Activated CD8-positive, alpha-beta T cell treated with anti-CD3 and anti-CD28 coated beads, Interleukin-2, amount 10 ng/mL, durations not matched to agents 7 days and 5 days (primary cell): Measurements from ENCODE around the gene LST1. TPM values are rescaled to one million over a fixed set of nuclear protein-coding genes. Genes with fewer than 3 reads are reported as not detected.
"Not testable (repeated sequence)": the region's sequence is repeated elsewhere in the genome, so short reads cannot be mapped to it uniquely, and the experiment has no call there.

Source experiments
- ATAC-seq: fragments of 150-1000 bp; cut with Tn5 transposase; one replicate; pipeline ENCODE4 v1.10.0; 2021; ENCODE audit warnings: moderate library complexity
- CTCF ChIA-PET: fragments of 350-600 bp; sonication (Branson Sonifier 250); formaldehyde crosslinking; loops from one replicate; lab custom pipeline; 2021; ENCODE audit warnings: antibody characterized with exemption; lab: Charles Lee
- POLR2A ChIA-PET: fragments of 350-600 bp; sonication (Branson Sonifier 250); formaldehyde crosslinking; loops from one replicate; lab custom pipeline; 2021; ENCODE audit warnings: antibody characterized with exemption; lab: Charles Lee
- DNase-seq: peaks from one replicate; pipeline ENCODE4 v3.0.0-alpha.2; 2020
- H3K27ac Mint-ChIP-seq: one replicate; pipeline ENCODE4 v1.8.0; 2021; ENCODE audit warnings: mild to moderate bottlenecking, mixed read lengths
- H3K27me3 Mint-ChIP-seq: one replicate; pipeline ENCODE4 v1.8.0; 2021; ENCODE audit warnings: low read depth, mixed read lengths
- H3K36me3 Mint-ChIP-seq: one replicate; pipeline ENCODE4 v1.8.0; 2021; ENCODE audit warnings: low read depth, mixed read lengths
- H3K4me1 Mint-ChIP-seq: one replicate; pipeline ENCODE4 v1.8.0; 2021; ENCODE audit warnings: low read depth, mixed read lengths
- H3K4me3 Mint-ChIP-seq: one replicate; pipeline ENCODE4 v1.8.0; 2021; ENCODE audit warnings: mild to moderate bottlenecking, mixed read lengths
- H3K9me3 Mint-ChIP-seq: one replicate; pipeline ENCODE4 v1.8.0; 2022; ENCODE audit warnings: mixed read lengths; ENCODE audit not compliant: insufficient read depth
- total RNA-seq, 2 experiments: library from RNA; stranded (reverse); gene quantifications; one replicate each; pipeline ENCODE4 v1.2.3, GENCODE V29; 2021

LST1 gene
- total RNA-seq, 2 experiments from 2014 or later = 125 to 139 TPM

- Mint-ChIP-seq H3K4me1 (peaks cover 56% of the 10 kb centered on the region), H3K9me3 (no peaks in the 10 kb centered on the region), H3K27ac (peak within 1 kb of the TSS; percentile 90), H3K27me3 (no peaks in the 10 kb centered on the region), H3K4me3 (peak within 1 kb of the TSS; percentile 84), H3K36me3 (peaks cover 22% of the 10 kb centered on the region)
- peak; percentile 89 for ATAC-seq
- CTCF ChIA-PET = interaction anchor here (0.6 to 16.9 kb wide), 14 partner anchors 9 to 283 kb away, joined by 3 to 676 read pairs (median 4); partner anchors contain the start of genes GPANK1, HSPA1A, HSPA1L and LST1
- POLR2A ChIA-PET = interaction anchor here (0.6 to 6.3 kb wide), 12 partner anchors 9 to 259 kb away, joined by 3 to 62 read pairs (median 4); partner anchors contain the start of genes BAG6, LTB, NCR3 and TNF
- DNase-seq = peak; percentile 96
Observed at GRCh38 chr6:31546958-31547726, 38.9 kb upstream of the LST1 start, which contains the start of gene NFKBIL1. Gene NFKBIL1 (plus strand): TSS chr6:31547608. CDS start chr6:31547695, 87 bp downstream.

GRCh38 chr6:31547727-31548543 lies 38.1 kb upstream of the LST1 start:
- H3K4me1 Mint-ChIP-seq = peaks cover 56% of the 10 kb centered on the region
- H3K36me3 Mint-ChIP-seq = peaks cover 19% of the 10 kb centered on the region
- no peaks in the 10 kb centered on the region for H3K9me3 Mint-ChIP-seq
- H3K27ac Mint-ChIP-seq = peak overlapping the region; percentile 90
- ATAC-seq = no peak
- peak overlapping the region; percentile 84 for H3K4me3 Mint-ChIP-seq
- ChIA-PET CTCF (interaction anchor here (0.6 to 16.9 kb wide), 10 partner anchors 8 to 117 kb away, joined by 3 to 676 read pairs (median 4); partner anchors contain the start of genes GPANK1, LST1, LTA and LTB), POLR2A (interaction anchor here (0.6 to 6.3 kb wide), 6 partner anchors 11 to 53 kb away, joined by 3 to 62 read pairs (median 5); partner anchors contain the start of genes LTB and NCR3)
- no peaks in the 10 kb centered on the region for H3K27me3 Mint-ChIP-seq
- DNase-seq = no peak

GRCh38 chr6:31548544-31548873 lies 37.6 kb upstream of the LST1 start:
- Mint-ChIP-seq H3K27me3 (no peaks in the 10 kb centered on the region), H3K4me3 (peak overlapping the region; percentile 84)

GRCh38 chr6:31551371-31551770 lies 34.7 kb upstream of the LST1 start:
- CTCF ChIA-PET = interaction anchor here (0.7 to 16.9 kb wide), 26 partner anchors 8 to 283 kb away, joined by 3 to 676 read pairs (median 4); partner anchors contain the start of genes ABHD16A, AIF1, DDX39B and HSPA1B
- ATAC-seq, H3K27me3 Mint-ChIP-seq, H3K9me3 Mint-ChIP-seq, H3K4me3 Mint-ChIP-seq: not testable (repeated sequence)
- H3K36me3 Mint-ChIP-seq = peaks cover 32% of the 10 kb centered on the region
- POLR2A ChIA-PET = interaction anchor here (0.6 to 6.3 kb wide), 17 partner anchors 8 to 644 kb away, joined by 3 to 62 read pairs (median 5); partner anchors contain the start of genes BAG6, DDX39B, LST1 and LTB
- H3K27ac Mint-ChIP-seq = peak overlapping the region; percentile 67
- peak; percentile 76 for DNase-seq
- peaks cover 54% of the 10 kb centered on the region for H3K4me1 Mint-ChIP-seq

More at GRCh38 chr6:31548544-31548873, 37.6 kb upstream of the LST1 start:
- H3K9me3 Mint-ChIP-seq = no peaks in the 10 kb centered on the region
- peaks cover 23% of the 10 kb centered on the region for H3K36me3 Mint-ChIP-seq
- H3K4me1 Mint-ChIP-seq = peaks cover 51% of the 10 kb centered on the region
- ChIA-PET CTCF (interaction anchor here (0.9 to 16.9 kb wide), 6 partner anchors 12 to 116 kb away, joined by 3 to 676 read pairs (median 4); partner anchors contain the start of genes GPANK1, LST1, LTA and LTB), POLR2A (interaction anchor here (0.6 to 6.3 kb wide), 4 partner anchors 21 to 50 kb away, joined by 3 to 62 read pairs (median 10); partner anchors contain the start of genes LTB and NCR3)
- no peak for ATAC-seq
- no peak for DNase-seq
- peak overlapping the region; percentile 90 for H3K27ac Mint-ChIP-seq

GRCh38 chr6:31556307-31556706 lies 29.8 kb upstream of the LST1 start:
- ChIA-PET CTCF (interaction anchor here (1.1 to 17.1 kb wide), 5 partner anchors 9 to 42 kb away, joined by 3 to 189 read pairs (median 5); partner anchors contain the start of genes LTB, NFKBIL1 and TNF), POLR2A (interaction anchor here (0.7 to 5.1 kb wide), 5 partner anchors 10 to 1288 kb away, joined by 3 to 55 read pairs (median 4); partner anchors contain the start of genes ATP6V1G2, DDX39B, LST1 and PSMB8)
- Mint-ChIP-seq H3K4me1 (peaks cover 69% of the 10 kb centered on the region), H3K27ac (peak overlapping the region; percentile 57), H3K9me3 (no peaks in the 10 kb centered on the region), H3K36me3 (peaks cover 49% of the 10 kb centered on the region), H3K4me3 (peak overlapping the region; percentile 8), H3K27me3 (peaks cover 3% of the 10 kb centered on the region)
- DNase-seq (no peak), ATAC-seq (no peak)

DNA sequence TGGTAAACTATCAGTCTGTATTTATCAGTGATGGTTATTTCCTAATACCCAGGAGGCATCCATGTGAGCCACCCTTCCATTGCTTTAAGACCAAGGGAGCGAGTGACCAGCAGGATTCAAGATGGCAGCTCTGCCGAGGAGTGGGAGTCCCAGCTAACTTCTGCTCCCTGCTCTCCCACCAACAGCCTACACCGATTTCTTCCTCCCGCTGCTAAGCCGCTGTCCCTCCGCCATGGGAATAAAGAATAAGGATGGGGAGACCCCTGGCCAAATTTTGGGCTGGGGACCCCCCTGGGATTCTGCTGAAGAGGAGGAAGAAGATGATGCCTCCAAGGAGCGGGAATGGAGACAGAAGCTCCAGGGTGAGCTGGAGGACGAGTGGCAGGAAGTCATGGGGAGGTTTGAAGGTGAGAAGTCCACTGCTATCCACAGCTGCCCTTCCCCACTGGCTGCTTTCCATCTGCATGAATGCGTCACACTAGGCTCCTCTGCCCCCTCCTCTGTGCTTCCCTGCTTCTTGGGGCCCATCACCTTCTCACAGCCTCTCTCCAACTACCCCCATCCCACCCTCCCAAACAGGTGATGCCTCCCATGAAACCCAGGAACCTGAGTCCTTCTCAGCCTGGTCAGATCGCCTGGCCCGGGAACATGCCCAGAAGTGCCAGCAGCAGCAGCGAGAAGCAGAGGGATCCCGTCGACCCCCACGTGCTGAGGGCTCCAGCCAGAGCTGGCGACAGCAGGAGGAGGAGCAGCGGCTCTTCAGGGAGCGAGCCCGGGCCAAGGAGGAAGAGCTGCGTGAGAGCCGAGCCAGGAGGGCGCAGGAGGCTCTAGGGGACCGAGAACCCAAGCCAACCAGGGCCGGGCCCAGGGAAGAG lies 28.4 kb upstream of the LST1 start:
- ChIA-PET CTCF (interaction anchor here (1.3 to 17.1 kb wide), 5 partner anchors 10 to 40 kb away, joined by 3 to 189 read pairs (median 6); partner anchors contain the start of genes LTA, LTB and TNF), POLR2A (interaction anchor here (0.7 to 5.1 kb wide), 6 partner anchors 10 to 24 kb away, joined by 3 to 55 read pairs (median 8); partner anchors contain the start of genes DDX39B, LTA, LTB and TNF)
- H3K4me1 Mint-ChIP-seq = peaks cover 68% of the 10 kb centered on the region

GRCh38 chr6:31558318-31558625 lies 27.8 kb upstream of the LST1 start:
- POLR2A ChIA-PET = interaction anchor here (1.0 to 5.1 kb wide), 6 partner anchors 10 to 35 kb away, joined by 3 to 55 read pairs (median 8); partner anchors contain the start of genes LTA, LTB, NCR3 and NFKBIL1
- H3K27ac Mint-ChIP-seq = peak overlapping the region; percentile 82
- no peak for ATAC-seq
- CTCF ChIA-PET = interaction anchor here (1.2 to 17.1 kb wide), 5 partner anchors 10 to 40 kb away, joined by 4 to 189 read pairs (median 6); partner anchors contain the start of genes LTA, LTB, NFKBIL1 and TNF
- DNase-seq = no peak
- H3K4me1 Mint-ChIP-seq = peaks cover 68% of the 10 kb centered on the region
- no peaks in the 10 kb centered on the region for H3K9me3 Mint-ChIP-seq
- H3K4me3 Mint-ChIP-seq = peak overlapping the region; percentile 65
- H3K27me3 Mint-ChIP-seq = peaks cover 9% of the 10 kb centered on the region
- peaks cover 51% of the 10 kb centered on the region for H3K36me3 Mint-ChIP-seq

More for the DNA sequence above, 28.4 kb upstream of the LST1 start:
- H3K9me3 Mint-ChIP-seq = no peaks in the 10 kb centered on the region
- peaks cover 53% of the 10 kb centered on the region for H3K36me3 Mint-ChIP-seq
- H3K4me3 Mint-ChIP-seq = no peak overlapping the region
- no peak for DNase-seq
- H3K27ac Mint-ChIP-seq = peak overlapping the region; percentile 75
- ATAC-seq = no peak
- H3K27me3 Mint-ChIP-seq = peaks cover 9% of the 10 kb centered on the region

DNA sequence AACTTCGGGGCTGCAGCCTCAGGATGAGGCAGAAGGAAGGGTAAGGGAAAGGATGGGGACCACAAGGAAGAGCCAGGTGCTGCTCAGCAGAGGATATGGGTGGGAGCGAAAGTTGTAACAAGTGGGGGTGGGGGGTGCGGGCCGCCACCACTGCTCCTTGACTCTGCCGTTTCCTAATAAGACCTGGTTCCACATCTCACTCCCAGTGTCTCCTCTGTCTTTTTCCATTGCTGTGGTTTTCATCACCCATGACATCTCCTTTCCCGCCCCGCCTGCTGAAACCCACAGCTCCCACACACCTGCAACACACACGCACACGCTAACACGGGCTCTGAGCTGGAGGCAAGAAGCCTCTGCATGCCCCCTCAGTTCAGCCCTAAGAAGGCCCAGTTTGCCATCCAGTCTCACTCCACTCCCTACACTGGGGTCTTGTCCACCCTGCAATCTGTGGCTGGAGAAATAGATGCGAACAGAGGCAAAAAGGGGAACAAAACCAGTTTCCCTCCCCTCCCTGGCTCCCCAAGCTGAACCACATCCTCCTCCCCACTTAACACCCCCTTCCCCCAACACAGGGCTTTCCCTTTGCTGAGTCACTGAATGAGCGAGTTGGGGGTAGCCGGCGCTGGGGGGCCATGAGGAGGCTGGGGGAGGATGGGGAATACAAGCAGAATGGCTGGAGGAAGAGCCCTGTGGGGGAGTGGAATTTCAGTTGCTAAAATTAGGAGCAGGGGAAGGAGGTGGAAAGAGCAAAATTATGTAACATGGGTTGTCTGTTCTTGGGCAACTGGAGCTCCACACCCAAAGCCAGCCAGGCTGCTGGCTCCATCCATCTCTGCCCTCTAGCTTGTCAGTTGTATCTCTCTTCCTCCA lies 27.2 kb upstream of the LST1 start:
- Mint-ChIP-seq H3K27ac (peak overlapping the region; percentile 82), H3K4me1 (peaks cover 69% of the 10 kb centered on the region), H3K9me3 (no peaks in the 10 kb centered on the region), H3K36me3 (peaks cover 51% of the 10 kb centered on the region), H3K4me3 (peak overlapping the region; percentile 65), H3K27me3 (peaks cover 12% of the 10 kb centered on the region)
- ChIA-PET CTCF (interaction anchor here (1.2 to 17.1 kb wide), 11 partner anchors 8 to 56 kb away, joined by 4 to 189 read pairs (median 6); partner anchors contain the start of genes AIF1, LST1, LTA and LTB), POLR2A (interaction anchor here (1.0 to 5.1 kb wide), 8 partner anchors 8 to 34 kb away, joined by 3 to 55 read pairs (median 8); partner anchors contain the start of genes LTA, LTB, NCR3 and NFKBIL1)
- DNase-seq = peak; percentile 69
- ATAC-seq = peak; percentile 61

GRCh38 chr6:31559606-31559957 lies 26.5 kb upstream of the LST1 start:
- peaks cover 52% of the 10 kb centered on the region for H3K36me3 Mint-ChIP-seq
- peak; percentile 38 for ATAC-seq

More at GRCh38 chr6:31559606-31559957, 26.5 kb upstream of the LST1 start:
- ChIA-PET POLR2A (interaction anchor here (0.7 to 5.1 kb wide), 9 partner anchors 8 to 101 kb away, joined by 3 to 55 read pairs (median 5); partner anchors contain the start of genes C6orf47, LTA, LTB and NCR3), CTCF (interaction anchor here (1.3 to 17.1 kb wide), 11 partner anchors 9 to 55 kb away, joined by 3 to 189 read pairs (median 7); partner anchors contain the start of genes AIF1, LST1, LTB and NCR3)
- Mint-ChIP-seq H3K4me3 (peak overlapping the region; percentile 65), H3K4me1 (peaks cover 69% of the 10 kb centered on the region), H3K9me3 (no peaks in the 10 kb centered on the region), H3K27me3 (peaks cover 14% of the 10 kb centered on the region), H3K27ac (peak overlapping the region; percentile 82)
- no peak for DNase-seq
